ENCODE measurements around the gene CELSR1. TPM values are rescaled to one million over a fixed set of nuclear protein-coding genes. Genes with fewer than 3 reads are reported as not detected.

CELSR1 gene
- total and polyA plus RNA-seq, 7 donors: 0.23 to 5.0 (median 0.82) TPM

GRCh38 chr22:46574993-46575910 lies 37.8 kb upstream of the CELSR1 start:
- peak overlapping the region in 2 of 4 donors; percentile 39 to 57 for H3K27ac ChIP-seq
- TF ChIP-seq POLR2A (IDR thresholded peaks at IDR 0.05) (no peak), POLR2AphosphoS5 (IDR thresholded peaks at IDR 0.05) (no peak), EP300 (IDR thresholded peaks at IDR 0.05) (no peak), CTCF (IDR thresholded peaks at IDR 0.05) (no peak)
- 48 to 72% methylated on average over 19 of the region's 19 CpGs for WGBS, 2 donors
- peaks cover 0 to 6% (median 3%) of the 10 kb centered on the region in 4 donors for H3K9me3 ChIP-seq
- H3K27me3 ChIP-seq: no peaks in the 10 kb centered on the region
- peaks cover 0 to 35% (median 27%) of the 10 kb centered on the region in 4 donors for H3K4me1 ChIP-seq
- DNase-seq: peak; percentile 65
- no peak overlapping the region for H3K4me3 ChIP-seq
- no peaks in the 10 kb centered on the region for H3K36me3 ChIP-seq
- intact Hi-C loops (cut with DNase I): no loop called here

- H3K27ac ChIP-seq: no peak overlapping the region
- no peak for TF ChIP-seq CTCF (IDR thresholded peaks at IDR 0.05)
- no peak for TF ChIP-seq POLR2AphosphoS5 (IDR thresholded peaks at IDR 0.05)
- TF ChIP-seq EP300 (IDR thresholded peaks at IDR 0.05): no peak
- no peak for TF ChIP-seq POLR2A (IDR thresholded peaks at IDR 0.05)
- H3K27me3 ChIP-seq: no peaks in the 10 kb centered on the region
- H3K4me1 ChIP-seq: peaks cover 0 to 28% (median 26%) of the 10 kb centered on the region in 4 donors
- H3K36me3 ChIP-seq: no peaks in the 10 kb centered on the region
- 86 to 92% methylated on average over 15 of the region's 15 CpGs for WGBS, 2 donors
- peaks cover 0 to 6% (median 3%) of the 10 kb centered on the region in 4 donors for H3K9me3 ChIP-seq
- H3K4me3 ChIP-seq: no peak overlapping the region
- peak; percentile 46 for DNase-seq
- intact Hi-C loops (cut with DNase I): no loop called here
Observed at GRCh38 chr22:46574438-46574992, 37.1 kb upstream of the CELSR1 start.

GRCh38 chr22:46573781-46574437 lies 36.5 kb upstream of the CELSR1 start:
- Histone ChIP-seq H3K36me3 (no peaks in the 10 kb centered on the region), H3K9me3 (peaks cover 0 to 6% (median 3%) of the 10 kb centered on the region in 4 donors), H3K4me1 (peaks cover 0 to 22% (median 20%) of the 10 kb centered on the region in 4 donors), H3K4me3 (no peak overlapping the region), H3K27ac (no peak overlapping the region), H3K27me3 (no peaks in the 10 kb centered on the region)
- intact Hi-C loops (cut with DNase I): no loop called here
- no peak for TF ChIP-seq EP300 (IDR thresholded peaks at IDR 0.05)
- WGBS, 2 donors: 87 to 90% methylated on average over 18 of the region's 18 CpGs
- DNase-seq: no peak

- intact Hi-C loops (cut with DNase I): no loop called here
- peak; percentile 59 for DNase-seq
- 72 to 88% methylated on average over 19 of the region's 19 CpGs for WGBS, 2 donors
- peaks cover 0 to 14% (median 12%) of the 10 kb centered on the region in 4 donors for H3K4me1 ChIP-seq
- H3K4me3 ChIP-seq: no peak overlapping the region
- no peaks in the 10 kb centered on the region for H3K36me3 ChIP-seq
- no peaks in the 10 kb centered on the region for H3K27me3 ChIP-seq
- H3K27ac ChIP-seq: no peak overlapping the region
- H3K9me3 ChIP-seq: peaks cover 0 to 6% (median 3%) of the 10 kb centered on the region in 4 donors
- TF ChIP-seq POLR2A (IDR thresholded peaks at IDR 0.05) (no peak), CTCF (IDR thresholded peaks at IDR 0.05) (no peak), EP300 (IDR thresholded peaks at IDR 0.05) (no peak), POLR2AphosphoS5 (IDR thresholded peaks at IDR 0.05) (no peak)
Observed at GRCh38 chr22:46572911-46573780, 35.7 kb upstream of the CELSR1 start.

All from sigmoid colon (tissue), 7 donors.